DND-41 (cell line): ENCODE measurements around the gene MREG.

ENCODE experiments used
- ATAC-seq: fragments of 200-7000 bp; cut with Tn5 transposase; 3 replicates; pipeline ENCODE4 v1.9.1; 2021; ENCODE audit warnings: low read depth; ENCODE audit not compliant: insufficient read depth
- DNase-seq: peaks from one replicate; pipeline ENCODE4 v3.0.0-alpha.2; 2020
- H2AFZ ChIP-seq: 2 replicates; pipeline ENCODE4 v1.6.0; 2012; ENCODE audit warnings: low read depth, low read length
- H3K27ac ChIP-seq: 2 replicates; pipeline ENCODE4 v1.5.1; 2012; ENCODE audit warnings: low read length, inconsistent platforms
- H3K27me3 ChIP-seq: fragments of 200-600 bp; sonication (generic); 2 replicates; pipeline ENCODE4 v1.6.0; 2012; ENCODE audit warnings: low read length, mild to moderate bottlenecking, inconsistent platforms; ENCODE audit not compliant: insufficient read depth, poor library complexity
- H3K36me3 ChIP-seq: 2 replicates; pipeline ENCODE4 v1.5.1; 2012; ENCODE audit warnings: low read length, inconsistent platforms; ENCODE audit not compliant: insufficient read depth
- H3K4me1 ChIP-seq: 2 replicates; pipeline ENCODE4 v1.5.1; 2012; ENCODE audit warnings: mild to moderate bottlenecking, low read length; ENCODE audit not compliant: insufficient read depth
- H3K4me2 ChIP-seq: 2 replicates; pipeline ENCODE4 v1.6.0; 2012; ENCODE audit warnings: mild to moderate bottlenecking, moderate library complexity, low read length, inconsistent platforms; ENCODE audit not compliant: insufficient read depth
- H3K4me3 ChIP-seq, 2 experiments: fragments of 200-600 bp in 1 of 2; shearing (Covaris generic) in 1 of 2; 2 replicates each; pipeline ENCODE4 v1.5.1; 2012 to 2016; ENCODE audit warnings: inconsistent platforms in 2 of 2, low read length in 2 of 2, mild to moderate bottlenecking in 2 of 2, low read depth in 1 of 2, moderate library complexity in 1 of 2
- H3K79me2 ChIP-seq: 2 replicates; pipeline ENCODE4 v1.6.0; 2012; ENCODE audit warnings: low read length, inconsistent platforms; ENCODE audit not compliant: insufficient read depth
- H3K9ac ChIP-seq: 2 replicates; pipeline ENCODE4 v1.6.0; 2012; ENCODE audit warnings: low read depth, mild to moderate bottlenecking, inconsistent platforms, low read length, moderate library complexity
- H3K9me3 ChIP-seq: 2 replicates; pipeline ENCODE4 v1.5.1; 2012; ENCODE audit warnings: low read length, moderate library complexity, mild to moderate bottlenecking, inconsistent platforms; ENCODE audit not compliant: insufficient read depth, severe bottlenecking
- H4K20me1 ChIP-seq: 2 replicates; pipeline ENCODE4 v1.6.0; 2012; ENCODE audit warnings: low read length; ENCODE audit not compliant: insufficient read depth
- EZH2 ChIP-seq: IDR thresholded peaks from 3 replicates; pipeline ENCODE4 v1.6.1; 2012; ENCODE audit warnings: borderline replicate concordance, low read depth, mild to moderate bottlenecking, moderate library complexity, low read length, inconsistent platforms; ENCODE audit not compliant: severe bottlenecking
- TF ChIP-seq, protein P1 (sequence below): IDR thresholded peaks from 2 replicates; pipeline ENCODE4 v1.5.1; 2012; ENCODE audit warnings: borderline replicate concordance, low read length, moderate library complexity, mild to moderate bottlenecking; ENCODE audit not compliant: poor library complexity, severe bottlenecking; ENCODE audit errors: extremely low read depth

The MREG gene

GRCh38 chr2:216024779-216025336 is 11.5 kb upstream of the MREG start:
- no peaks in the 10 kb centered on the region for H3K4me1 ChIP-seq

GRCh38 chr2:216023055-216023648 is 9.8 kb upstream of the MREG start:
- no peaks in the 10 kb centered on the region for H3K4me1 ChIP-seq
- H3K27me3 ChIP-seq: no peaks in the 10 kb centered on the region
- no peaks in the 10 kb centered on the region for H3K36me3 ChIP-seq
- H3K4me3 ChIP-seq: no peak overlapping the region
- H2AFZ ChIP-seq: no peak overlapping the region; the same call in 1 of the 2 replicates
- no peak overlapping the region for H3K27ac ChIP-seq
- H4K20me1 ChIP-seq: no peaks in the 10 kb centered on the region
- DNase-seq (peak; percentile 64), ATAC-seq (peak; percentile 96)
- no peak for TF ChIP-seq EZH2
- TF ChIP-seq, protein P1, sequence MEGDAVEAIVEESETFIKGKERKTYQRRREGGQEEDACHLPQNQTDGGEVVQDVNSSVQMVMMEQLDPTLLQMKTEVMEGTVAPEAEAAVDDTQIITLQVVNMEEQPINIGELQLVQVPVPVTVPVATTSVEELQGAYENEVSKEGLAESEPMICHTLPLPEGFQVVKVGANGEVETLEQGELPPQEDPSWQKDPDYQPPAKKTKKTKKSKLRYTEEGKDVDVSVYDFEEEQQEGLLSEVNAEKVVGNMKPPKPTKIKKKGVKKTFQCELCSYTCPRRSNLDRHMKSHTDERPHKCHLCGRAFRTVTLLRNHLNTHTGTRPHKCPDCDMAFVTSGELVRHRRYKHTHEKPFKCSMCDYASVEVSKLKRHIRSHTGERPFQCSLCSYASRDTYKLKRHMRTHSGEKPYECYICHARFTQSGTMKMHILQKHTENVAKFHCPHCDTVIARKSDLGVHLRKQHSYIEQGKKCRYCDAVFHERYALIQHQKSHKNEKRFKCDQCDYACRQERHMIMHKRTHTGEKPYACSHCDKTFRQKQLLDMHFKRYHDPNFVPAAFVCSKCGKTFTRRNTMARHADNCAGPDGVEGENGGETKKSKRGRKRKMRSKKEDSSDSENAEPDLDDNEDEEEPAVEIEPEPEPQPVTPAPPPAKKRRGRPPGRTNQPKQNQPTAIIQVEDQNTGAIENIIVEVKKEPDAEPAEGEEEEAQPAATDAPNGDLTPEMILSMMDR: peak; percentile 87
- H3K9ac ChIP-seq: no peak overlapping the region
- no peaks in the 10 kb centered on the region for H3K79me2 ChIP-seq
- H3K4me2 ChIP-seq: no peak overlapping the region
- H3K9me3 ChIP-seq: no peaks in the 10 kb centered on the region

More at GRCh38 chr2:216024779-216025336, 11.5 kb upstream of the MREG start:
- no peaks in the 10 kb centered on the region for H3K79me2 ChIP-seq
- H4K20me1 ChIP-seq: no peaks in the 10 kb centered on the region
- no peak overlapping the region for H3K9ac ChIP-seq
- H3K27me3 ChIP-seq: no peaks in the 10 kb centered on the region
- H3K4me3 ChIP-seq: no peak overlapping the region
- H3K27ac ChIP-seq: no peak overlapping the region
- H3K9me3 ChIP-seq: no peaks in the 10 kb centered on the region
- TF ChIP-seq EZH2: no peak
- TF ChIP-seq, protein P1: no peak
- no peak for DNase-seq
- no peak for ATAC-seq
- no peaks in the 10 kb centered on the region for H3K36me3 ChIP-seq
- no peak overlapping the region for H3K4me2 ChIP-seq
- H2AFZ ChIP-seq: no peak overlapping the region

DNA sequence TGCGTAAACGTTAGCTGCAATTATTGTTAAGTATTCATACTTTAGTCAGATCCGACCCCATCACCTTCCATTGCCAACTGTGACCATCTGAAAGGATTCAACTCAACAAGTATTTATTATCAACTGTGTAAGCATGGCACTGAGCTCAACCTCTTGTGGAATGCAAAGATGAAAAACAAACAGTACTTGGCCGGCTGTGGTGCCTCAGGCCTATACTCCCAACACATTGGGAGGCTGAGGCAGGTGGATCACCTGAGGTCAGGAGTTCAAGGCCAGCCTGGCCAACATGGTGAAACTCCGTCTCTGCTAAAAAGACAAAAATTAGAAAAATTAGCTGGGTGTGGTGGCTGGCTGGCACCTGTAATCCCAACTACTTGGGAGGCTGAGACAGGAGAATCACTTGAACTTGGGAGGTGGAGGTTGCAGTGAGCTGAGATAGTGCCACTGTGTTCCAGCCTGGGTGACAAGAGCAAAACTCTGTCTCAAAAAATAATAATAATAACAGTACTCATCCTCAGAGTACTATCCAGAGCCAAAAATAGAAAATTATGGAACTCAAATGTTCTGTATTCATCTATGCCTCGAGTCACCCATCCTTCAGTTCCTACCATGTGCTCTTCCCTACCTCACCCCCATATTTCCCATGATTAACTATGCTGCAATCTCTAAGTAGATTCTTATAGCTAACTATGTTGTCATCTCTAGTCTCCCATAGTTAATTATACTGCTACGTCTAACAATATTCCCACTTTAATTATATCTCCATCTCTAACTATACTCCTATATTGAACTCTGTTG is 8.6 kb upstream of the MREG start:
- H3K4me1 ChIP-seq: peaks cover 8% of the 10 kb centered on the region
- ATAC-seq (no peak), DNase-seq (no peak)
- no peak overlapping the region for H3K9ac ChIP-seq
- no peaks in the 10 kb centered on the region for H3K9me3 ChIP-seq
- no peak overlapping the region for H3K4me2 ChIP-seq
- no peaks in the 10 kb centered on the region for H3K36me3 ChIP-seq
- TF ChIP-seq EZH2: no peak
- TF ChIP-seq, protein P1: no peak
- H3K27ac ChIP-seq: no peak overlapping the region
- H2AFZ ChIP-seq: no peak overlapping the region
- no peaks in the 10 kb centered on the region for H3K27me3 ChIP-seq
- no peaks in the 10 kb centered on the region for H4K20me1 ChIP-seq
- H3K4me3 ChIP-seq: no peak overlapping the region
- no peaks in the 10 kb centered on the region for H3K79me2 ChIP-seq
